Activated CD4-positive, alpha-beta T cell treated with anti-CD3 and anti-CD28 coated beads, Interleukin-2, amount 50 U/mL, for 1 hour (primary cell): ENCODE data around the gene TSEN34.
"Not testable (repeated sequence)": the region's sequence is repeated elsewhere in the genome, so short reads cannot be mapped to it uniquely, and the experiment has no call there.

Experiments used
- DNase-seq: peaks from one replicate; pipeline ENCODE4 v3.0.0-alpha.2; 2020

The TSEN34 gene

DNA sequence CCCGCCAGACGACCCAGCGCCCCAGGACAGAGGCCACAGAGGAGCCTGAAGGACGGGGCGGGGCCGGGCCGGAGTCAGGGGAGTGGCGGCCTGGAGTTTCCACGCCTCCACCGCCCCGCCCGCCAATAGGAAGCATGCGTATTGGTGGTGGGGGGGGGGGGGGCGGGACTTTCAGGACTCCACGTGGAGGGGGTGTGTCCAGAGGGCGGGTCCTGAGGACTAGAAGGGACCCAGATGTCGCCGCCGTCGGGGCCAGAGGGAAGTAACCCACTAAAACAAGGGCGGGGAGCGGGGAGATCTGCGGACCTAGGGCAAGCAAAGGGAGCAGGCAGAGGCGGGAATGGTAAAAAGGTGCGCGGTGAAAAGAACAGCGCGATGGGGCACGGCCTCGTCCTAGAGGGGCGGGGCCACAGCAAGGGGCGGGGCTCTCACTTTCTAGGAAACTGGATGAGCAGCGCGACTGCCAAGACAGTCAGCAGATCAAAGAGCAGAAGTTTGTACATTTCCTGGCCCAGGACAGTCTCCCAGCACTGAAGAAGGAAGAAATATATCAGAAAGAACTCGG lies 28.8 kb upstream of the TSEN34 start:
- peak; percentile 80 for DNase-seq

DNA sequence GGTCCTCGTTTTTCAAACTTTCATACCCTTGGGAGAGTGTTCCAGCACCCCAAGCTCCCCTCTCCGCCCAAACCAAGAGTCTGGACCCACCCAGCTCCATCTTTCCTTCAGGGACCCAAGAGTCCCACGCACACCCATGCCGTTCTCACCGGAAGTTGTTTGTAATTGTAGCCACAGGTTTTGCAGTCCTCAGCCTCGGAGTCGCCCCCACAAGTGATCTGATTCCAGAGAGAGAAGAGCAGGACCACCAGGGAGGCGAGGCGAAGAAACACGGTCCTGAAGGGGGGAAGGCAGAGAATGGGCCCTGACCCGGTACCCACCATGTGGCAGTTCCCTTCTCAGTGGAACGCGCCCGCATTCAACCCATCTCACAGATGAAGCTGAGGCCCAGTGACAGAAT lies 28.2 kb upstream of the TSEN34 start:
- no peak for DNase-seq

DNA sequence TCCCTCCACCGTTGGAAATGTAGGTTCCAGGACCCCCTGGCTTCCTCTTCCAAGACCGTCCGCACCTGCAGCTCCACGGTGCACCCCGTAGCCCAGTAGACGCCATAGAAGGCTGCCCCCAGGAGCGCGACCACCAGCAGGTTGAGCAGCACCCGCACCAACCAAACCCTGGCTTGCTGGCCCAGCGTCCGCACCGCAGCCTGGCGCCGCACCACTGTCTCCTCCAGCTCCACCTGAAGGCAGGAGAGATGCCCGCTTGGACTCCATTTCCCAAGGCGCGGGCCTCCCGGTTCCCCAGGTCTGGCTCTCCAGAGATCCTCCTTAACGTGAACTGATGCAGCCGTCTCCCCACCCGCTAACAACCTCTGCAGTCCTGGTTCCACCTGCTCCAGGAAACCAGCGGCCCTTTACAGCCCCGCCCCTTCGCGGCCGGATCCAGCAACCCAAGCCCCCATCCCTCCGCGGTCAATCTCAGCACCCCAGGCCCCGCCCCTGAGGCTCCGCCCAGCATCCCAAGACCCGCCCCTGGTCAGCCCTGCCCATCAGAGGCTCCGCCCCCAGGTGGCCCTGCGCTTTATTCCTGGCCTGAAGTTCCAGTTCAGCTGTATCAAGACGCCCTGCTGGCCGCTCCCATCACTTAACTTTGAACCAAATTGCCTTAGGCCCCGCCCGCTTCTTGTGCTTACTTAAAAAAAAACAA lies 26.6 kb upstream of the TSEN34 start:
- DNase-seq = peak; percentile 51

DNA sequence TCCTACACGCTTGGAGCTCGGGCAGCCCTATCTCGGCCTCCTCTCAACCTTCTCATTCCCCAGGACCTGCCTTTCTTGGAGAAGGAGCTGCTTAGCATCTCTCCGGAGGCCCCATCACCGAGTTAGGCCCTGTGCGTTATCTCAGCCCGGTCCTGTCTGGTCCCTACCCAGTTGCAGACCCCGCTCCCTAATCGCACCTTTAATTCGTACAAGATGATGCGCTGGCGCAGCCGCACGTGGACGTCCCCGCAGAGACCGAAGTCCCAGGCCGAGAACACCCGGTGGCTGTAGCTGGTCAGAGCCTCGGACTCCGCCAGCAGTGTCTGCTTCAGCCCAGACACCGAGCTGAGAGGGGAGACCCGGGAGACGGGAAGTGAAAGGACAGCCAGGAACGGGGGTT lies 25.9 kb upstream of the TSEN34 start:
- no peak for DNase-seq

DNA sequence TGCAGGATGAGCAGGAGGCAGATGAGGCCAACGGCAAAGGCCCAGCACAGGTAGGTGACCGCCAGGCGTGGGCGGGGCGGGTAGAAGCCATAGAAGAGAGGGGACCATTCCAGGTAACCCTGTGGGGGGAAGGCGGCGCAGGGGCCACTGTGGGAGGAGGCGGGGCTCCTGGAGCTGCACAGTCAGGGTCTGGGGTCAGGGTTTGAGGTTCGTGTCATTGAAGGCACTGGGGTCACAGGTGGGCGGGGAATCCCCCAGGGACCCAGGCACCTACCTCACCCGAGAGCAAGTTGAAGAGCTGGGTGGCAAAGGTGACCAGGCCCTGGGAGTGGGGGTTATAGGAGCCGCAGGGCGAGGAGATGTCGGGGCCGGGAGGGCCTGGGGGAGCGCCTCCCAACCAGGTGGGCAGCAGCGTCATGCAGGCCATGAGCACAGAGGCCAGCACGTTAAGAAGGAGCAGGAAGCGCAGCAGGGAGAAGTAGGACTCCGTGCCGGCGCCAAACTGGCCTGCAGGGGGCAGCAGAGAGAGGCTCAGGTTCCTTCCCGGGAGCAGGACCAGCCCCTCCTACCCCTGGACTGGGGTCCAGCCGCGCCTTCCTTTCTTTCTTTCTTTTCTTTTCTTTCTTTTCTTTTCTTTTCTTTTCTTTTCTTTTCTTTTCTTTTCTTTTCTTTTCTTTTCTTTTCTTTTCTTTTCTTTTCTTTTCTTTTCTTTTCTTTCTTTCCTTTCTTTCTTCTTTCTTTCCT lies 22.8 kb upstream of the TSEN34 start:
- peak; percentile 90 for DNase-seq

DNA sequence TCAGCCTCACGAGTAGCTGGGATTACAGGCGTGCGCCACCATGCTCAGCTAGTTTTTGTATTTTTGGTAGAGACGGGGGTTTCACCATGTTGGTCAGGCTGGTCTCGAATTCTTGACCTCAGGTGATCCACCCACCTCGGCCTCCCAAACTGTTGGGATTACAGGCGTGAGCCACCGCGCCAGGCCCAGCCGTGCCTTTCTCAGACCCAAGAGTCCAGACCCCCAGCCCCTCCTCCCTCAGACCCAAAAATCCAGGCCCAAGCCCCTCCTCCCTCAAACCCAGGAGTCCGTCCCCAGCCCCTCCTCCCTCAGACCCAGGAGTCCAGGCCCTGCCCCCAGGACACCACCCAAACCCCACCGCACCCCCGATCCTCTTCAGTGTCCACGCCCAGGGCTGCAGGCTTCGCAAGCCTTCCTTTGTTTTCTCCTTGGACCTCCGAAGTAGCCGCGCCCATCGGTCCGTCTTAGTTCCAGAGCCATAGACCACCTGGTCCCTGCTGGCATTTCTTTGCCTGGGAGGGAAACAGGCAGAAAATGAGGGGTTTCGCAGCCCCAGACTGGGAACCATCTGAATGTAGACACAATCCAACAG lies 21.9 kb upstream of the TSEN34 start:
- DNase-seq = no peak

DNA sequence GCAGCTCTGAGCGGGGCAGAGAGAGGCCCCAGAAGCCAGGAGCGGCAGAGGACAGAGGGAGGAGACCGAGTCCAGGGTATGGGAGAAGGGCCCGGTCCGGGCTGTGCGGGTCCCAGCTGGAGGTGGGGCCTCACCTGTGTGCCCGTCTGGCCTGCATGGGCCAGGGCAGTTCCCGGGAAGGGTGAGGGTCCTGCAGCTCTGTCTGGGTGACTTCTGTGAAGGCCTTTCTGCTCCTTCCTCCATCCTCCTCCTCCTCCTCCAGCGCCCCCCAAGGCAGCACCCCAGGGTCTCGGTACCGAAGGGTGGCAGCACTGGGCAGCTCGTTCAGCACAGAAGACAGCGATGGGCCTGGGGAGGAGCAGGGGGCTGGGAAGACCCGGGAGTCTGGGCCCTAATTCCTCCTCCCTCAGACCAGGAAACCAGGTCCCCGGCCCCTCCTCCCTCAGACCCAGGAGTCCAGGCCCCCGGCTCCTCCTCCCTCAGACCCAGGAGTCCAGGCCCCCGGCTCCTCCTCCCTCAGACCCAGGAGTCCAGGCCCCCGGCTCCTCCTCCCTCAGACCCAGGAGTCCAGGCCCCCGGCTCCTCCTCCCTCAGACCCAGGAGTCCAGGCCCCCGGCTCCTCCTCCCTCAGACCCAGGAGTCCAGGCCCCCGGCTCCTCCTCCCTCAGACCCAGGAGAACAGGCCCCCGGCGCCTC lies 19.2 kb upstream of the TSEN34 start:
- not testable (repeated sequence) for DNase-seq

DNA sequence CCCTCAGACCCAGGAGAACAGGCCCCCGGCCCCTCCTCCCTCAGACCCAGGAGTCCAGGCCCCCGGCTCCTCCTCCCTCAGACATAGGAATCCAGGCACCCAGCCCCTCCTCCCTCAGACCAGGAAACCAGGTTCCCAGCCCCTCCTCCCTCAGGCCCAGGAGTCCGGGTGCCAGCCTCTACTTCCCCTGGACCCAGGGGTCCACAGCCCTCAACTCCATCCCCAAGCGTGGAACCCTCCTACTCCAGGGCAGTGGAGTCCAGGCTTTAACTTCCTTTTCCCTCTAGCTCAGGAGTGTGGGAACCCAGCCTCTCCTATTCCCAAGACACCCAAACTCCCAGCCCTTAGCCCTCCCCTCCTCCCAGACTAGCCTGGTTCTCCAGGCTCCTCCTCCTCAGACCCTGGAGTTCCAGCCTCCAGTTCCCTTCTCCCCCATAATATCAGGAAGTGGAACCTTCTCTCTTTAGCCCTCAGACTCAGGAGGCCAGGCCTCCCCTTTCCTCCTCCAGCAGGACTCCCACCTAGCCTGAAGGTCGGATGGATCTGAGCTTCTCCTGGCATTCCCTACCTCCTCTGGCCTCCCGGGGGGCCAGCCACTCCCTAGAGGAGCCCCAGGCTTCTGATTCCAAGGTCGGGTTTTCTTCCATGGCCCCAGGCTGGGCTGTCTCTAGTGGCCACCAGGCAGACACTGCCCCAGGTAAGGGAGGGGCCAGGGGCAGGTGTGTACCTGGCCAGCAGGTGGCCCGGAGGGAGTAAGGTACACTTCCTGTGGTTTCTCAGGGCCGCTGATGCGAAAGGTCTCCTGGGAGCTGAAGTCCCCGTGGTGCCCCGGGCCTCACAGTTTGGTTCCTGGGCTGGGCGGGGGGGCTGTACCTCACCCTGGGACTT lies 18.4 kb upstream of the TSEN34 start, which contains the start of gene TMC4:
TSS of gene TMC4 (minus strand) at position 690 of the 888 bp plus-strand sequence. CDS start at position 647, 43 bp downstream.
- DNase-seq = no peak

DNA sequence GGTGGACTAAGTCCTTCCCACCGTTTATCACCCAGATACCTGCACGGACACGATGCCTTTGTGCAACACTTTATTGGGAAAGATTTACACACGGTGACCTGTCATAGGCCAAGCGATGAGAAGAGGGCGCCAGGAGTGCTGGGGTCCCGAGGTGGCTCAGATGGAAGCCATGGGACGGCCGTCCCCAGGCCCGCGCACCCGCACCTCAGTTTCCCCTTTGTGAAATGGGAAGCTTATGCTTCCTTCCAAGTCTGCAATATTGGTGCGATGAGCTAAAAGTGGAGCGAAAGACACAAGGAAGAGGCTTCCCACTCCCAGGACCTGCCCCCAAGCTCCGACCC lies 17.8 kb upstream of the TSEN34 start:
- no peak for DNase-seq

DNA sequence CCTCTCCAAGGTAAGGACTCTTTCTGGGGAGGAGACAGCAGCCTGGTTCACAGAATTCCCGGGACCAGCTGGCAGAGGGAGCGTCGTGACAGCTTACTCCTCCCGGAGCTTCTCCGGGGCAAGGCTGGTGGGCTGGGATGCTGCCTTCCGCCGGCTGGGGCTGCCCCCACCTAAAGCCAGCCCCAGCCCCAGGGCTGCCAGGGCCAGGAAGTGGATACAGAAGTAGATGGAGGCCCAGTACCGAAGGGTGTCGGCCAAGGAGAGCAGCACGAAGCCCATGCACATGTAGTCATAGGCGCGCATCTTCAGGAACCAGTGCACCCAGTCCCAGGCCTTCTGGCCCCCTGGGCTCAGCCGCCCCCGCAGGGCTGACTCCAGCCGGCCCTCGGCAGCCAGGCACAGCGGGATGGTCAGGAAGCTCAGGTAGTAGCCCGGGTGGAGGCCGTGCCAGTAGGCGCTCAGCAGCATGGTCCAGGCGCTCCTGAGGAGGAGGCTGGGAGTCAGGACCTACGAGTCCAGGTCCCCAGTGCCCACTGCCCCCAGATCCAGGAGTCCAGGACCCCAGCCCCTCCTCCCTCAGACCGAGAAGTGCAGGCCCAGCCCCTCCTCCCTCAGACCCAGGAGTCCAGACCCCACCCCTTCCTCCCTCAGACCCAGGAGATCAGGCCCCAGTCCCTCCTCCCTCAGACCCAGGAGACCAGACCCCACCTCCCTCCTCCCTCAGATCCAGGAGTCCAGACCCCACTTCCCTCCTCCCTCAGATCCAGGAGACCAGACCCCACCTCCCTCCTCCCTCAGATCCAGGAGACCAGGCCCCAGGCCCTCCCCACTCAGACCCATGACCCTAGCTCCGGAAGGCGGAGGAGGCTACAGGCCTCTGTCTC lies 16.9 kb upstream of the TSEN34 start:
- no peak for DNase-seq

DNA sequence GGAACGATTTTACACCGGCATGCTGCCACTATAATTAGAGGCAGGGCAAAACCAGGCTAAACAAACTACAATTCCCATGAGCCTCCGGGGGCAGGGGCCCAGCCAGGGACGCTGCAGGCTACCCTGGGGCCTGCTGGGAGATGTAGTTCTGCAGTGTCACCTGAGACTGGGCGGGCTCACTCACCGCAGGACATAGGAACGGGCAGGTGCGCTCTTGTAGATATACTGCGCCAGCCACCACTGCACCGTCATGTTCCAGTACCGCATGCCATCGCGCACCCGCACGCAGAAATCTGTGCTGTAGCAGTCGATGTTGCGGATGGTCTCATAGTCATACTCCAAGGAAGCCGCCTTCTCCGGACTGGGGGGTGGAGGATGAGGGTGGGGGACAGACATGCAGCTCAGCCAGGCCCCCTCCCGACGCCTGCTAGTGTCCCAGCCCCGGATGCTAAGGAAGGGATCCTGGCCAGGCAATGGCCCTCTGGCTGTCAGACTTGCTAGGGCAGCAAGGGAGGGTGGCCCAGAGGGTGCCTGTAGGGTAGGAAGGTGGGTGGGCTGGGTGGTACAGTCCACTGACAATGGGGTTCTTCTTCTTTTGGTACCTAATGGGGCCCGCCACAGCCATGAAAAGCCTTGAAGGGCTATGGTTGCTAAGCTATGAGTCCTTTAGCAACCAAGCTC lies 12.4 kb upstream of the TSEN34 start:
- DNase-seq = peak; percentile 37

DNA sequence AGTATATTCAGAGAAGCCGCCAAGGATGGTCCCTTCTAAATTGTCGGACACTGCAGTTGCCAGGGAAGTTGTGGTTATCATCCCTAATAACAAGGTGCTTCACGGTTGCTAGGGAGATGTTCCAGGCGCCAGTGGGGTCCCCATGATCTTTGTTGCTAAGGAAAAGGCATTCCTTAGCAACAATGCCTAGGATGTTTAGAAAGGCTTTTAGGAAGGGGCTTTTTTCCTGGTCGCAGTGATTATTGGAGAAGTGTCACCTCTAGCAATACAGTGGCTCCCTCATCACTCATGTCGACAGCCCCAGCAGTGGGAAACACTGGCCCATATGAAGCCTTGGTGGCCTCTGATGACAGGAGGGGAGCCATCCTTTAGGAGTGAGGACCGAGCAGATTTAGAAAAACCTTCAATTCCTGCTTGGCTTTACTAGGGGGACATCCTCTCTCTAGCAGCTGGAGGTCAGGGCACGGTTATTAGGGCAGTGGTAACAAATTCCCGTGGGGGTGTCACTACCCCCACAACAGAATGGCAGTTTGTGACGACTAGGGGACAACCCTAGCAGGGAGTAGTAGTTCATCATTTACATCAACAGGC lies 11.8 kb upstream of the TSEN34 start:
- no peak for DNase-seq

DNA sequence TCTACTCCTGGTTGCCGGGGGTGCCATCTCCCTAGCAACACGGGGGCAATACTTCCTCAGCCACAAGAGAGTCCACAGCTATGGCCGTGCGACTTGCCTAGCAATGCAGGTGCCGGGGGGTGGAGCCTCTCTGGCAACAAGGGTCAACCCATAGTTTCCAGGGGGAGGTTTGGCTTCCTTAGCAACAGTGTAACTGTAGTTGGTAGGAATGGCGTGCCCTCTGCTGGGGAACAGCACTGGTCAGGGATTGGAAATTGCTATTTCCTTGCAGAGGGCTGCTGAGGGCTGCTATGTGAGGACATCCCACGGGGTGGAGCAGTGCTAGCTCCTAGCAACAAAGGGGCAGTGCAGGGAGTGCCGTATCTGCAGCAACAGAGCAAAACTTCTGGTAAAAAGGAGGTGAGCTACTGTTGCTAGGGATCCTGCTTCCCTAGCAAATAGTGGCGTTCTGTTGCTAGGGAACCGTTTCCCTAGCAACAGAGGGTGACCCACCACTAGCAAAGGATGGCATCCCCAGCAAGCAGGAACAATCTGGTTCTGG lies 11.1 kb upstream of the TSEN34 start:
- DNase-seq = no peak

DNA sequence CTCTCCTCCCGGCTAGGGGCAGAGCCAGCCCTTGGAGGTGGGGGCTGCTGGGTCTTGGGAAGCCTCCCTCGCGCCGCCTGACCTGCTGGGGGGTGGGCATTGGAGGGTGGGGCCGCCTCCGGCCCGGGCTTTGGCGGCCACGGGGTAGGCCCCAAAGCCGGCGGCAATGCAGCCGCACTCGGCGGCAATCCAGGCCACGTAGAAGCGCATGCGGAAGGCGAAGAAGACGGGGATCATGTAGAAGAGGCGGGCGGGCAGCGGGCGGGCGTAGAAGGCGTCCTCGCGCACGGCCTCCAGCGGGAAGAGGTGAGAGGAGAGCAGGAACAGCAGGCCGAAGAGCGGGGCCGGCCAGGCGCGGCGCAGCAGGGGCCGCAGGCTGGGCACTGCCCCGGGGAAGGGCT lies 10.4 kb upstream of the TSEN34 start:
- DNase-seq = no peak

DNA sequence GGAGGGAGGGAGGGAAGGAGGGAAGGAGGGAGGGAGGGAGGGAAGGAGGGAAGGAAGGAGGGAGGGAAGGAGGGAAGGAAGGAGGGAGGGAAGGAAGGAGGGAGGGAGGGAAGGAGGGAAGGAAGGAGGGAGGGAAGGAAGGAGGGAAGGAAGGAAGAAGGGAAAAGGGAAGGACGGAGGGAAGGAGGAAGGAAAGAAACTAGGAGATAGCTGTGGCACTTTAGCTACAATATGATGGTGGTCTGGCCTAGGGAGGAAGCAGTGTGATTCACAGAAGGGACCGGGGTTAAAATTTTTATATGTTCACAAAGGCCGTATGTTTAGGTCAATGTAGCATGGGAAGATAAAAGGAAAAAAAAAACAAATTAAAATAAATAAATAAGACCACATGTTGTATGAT lies 9.2 kb upstream of the TSEN34 start:
- DNase-seq = not testable (repeated sequence)

DNA sequence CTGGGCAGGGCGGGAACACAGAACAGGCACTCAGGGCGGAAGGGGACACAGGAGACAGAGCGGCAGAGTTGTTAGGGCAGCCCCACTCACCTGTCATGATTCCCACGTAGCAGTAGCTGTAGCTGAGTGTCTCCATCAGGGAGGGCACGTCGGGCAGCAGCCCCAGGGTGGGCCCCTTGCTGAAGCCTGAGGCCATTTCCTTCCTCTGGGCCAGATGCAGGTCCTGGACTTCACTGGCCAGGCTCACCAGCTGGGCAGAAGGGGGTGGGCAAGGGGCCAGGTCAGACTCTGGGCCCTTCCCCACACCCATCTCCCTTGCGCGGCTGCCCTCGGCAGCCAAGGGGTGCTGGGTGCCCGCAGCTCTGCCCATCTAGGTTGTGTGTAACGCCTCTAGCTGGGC lies 7.7 kb upstream of the TSEN34 start:
- DNase-seq = no peak

DNA sequence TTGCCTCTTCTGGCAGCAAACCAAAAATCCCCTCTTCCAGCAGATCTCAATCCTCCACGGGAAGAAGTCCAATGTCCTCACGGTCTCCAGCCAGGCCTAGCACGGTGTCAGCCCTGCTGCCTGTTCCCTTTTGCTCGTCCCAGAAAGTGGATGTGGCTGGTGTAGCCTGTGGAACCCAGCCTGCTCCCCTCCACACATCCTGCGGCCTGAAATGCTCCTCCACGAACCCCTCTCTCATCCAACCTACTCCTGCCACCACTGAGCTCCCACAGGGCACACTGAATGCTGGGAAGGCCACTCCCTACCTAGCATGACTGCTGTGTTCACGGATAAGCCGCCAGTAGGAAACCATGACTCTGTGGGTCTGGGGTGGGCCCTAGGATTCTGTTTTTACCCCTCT lies 4.8 kb upstream of the TSEN34 start:
- no peak for DNase-seq

DNA sequence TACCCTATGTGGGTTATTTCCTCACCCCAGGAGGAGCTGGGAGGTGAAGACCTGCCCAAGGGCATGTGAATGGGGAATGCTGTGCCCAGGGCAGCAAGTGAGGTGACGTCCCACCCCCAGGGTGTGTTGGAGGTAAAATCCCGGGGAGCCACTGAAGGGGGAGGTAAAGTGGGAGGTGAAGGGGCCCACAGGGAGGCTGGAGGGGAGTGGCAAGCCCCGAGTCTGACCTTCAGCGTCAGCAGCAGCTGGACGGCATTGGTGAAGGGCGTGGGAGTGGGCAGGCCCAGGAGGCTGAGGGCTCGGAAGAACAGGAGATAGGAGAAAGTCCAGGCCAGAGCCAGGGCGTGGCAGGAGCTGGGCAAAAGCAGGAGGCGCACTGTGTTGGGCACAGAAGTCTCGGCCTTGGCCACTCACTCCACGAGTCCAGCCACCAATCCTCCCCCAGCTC lies 4.2 kb upstream of the TSEN34 start:
- DNase-seq = no peak

DNA sequence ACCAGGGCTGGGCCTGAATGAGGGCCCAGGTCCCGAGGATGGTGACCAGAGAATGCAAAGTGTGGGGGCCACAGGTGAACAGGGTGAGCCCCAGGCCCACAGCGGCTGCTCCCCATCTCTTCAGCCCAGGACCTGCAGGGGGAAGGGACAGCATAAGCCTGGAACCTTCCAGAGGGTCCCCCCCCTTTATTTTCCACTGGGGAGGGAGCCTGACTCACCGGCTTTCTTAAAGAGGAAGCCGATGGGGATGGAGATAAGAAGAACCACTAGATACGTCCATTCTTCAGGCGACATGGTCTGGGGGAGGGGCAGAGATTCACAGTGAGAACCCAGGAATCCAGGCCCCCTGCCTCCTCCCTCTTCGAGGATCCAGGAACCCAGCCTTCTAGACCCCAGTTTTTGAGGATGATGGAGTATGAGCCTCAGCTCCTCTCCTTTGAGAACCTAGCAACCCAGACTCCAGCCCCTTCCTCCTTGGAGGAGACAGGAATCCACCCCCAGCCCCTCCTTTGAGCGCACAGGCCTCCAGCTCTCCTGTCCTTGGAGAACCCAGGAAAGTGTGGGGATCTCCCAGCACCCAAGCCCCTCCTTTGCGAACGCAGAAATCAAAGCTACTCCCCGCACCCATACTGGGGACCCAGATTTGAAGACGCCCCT lies 2.8 kb upstream of the TSEN34 start:
- DNase-seq = peak; percentile 56
